Lung (tissue), 12 donors: ENCODE results near the gene WDR53. TPM values are rescaled to one million over a fixed set of nuclear protein-coding genes. Genes with fewer than 3 reads are reported as not detected.
"Not testable (repeated sequence)": the region's sequence is repeated elsewhere in the genome, so short reads cannot be mapped to it uniquely, and the experiment has no call there.

Experiments used
- ATAC-seq: fragments of 200-7000 bp; cut with Tn5 transposase; one replicate; pipeline ENCODE4 v1.9.1; 2020; ENCODE audit warnings: moderate number of reproducible peaks; ENCODE audit not compliant: insufficient read depth, low FRiP score
- DNase-seq, 3 donors: peaks; one replicate each; pipeline ENCODE4 v3.0.0-alpha.2; 2013 to 2017
- H3K27ac ChIP-seq, 2 donors: one replicate each; pipeline ENCODE4 v1.5.1; 2013; ENCODE audit warnings: mild to moderate bottlenecking in 2 of 2, moderate library complexity in 2 of 2, control low read depth in 1 of 2, inconsistent platforms in 1 of 2, low read depth in 1 of 2, low read length in 1 of 2
- H3K27me3 ChIP-seq, 3 donors: one replicate each; pipeline ENCODE4 v1.5.1; 2013; ENCODE audit warnings: low read length in 2 of 3; ENCODE audit not compliant: control insufficient read depth in 3 of 3, insufficient read depth in 3 of 3
- H3K36me3 ChIP-seq, 4 donors: one replicate each; pipeline ENCODE4 v1.5.1; 2013; ENCODE audit warnings: low read length in 4 of 4, mild to moderate bottlenecking in 1 of 4, moderate library complexity in 1 of 4; ENCODE audit not compliant: control insufficient read depth in 4 of 4, insufficient read depth in 4 of 4
- H3K4me1 ChIP-seq, 5 donors: one replicate each; pipeline ENCODE4 v1.5.1; 2013; ENCODE audit warnings: low read length in 5 of 5, mild to moderate bottlenecking in 2 of 5, moderate library complexity in 1 of 5; ENCODE audit not compliant: control insufficient read depth in 5 of 5, insufficient read depth in 5 of 5
- H3K4me3 ChIP-seq: one replicate; pipeline ENCODE4 v1.5.1; 2013; ENCODE audit warnings: mild to moderate bottlenecking, control low read depth, moderate library complexity
- H3K9ac ChIP-seq, 2 donors: one replicate each; pipeline ENCODE4 v1.5.1; 2013; ENCODE audit warnings: low read length in 2 of 2, control low read depth in 1 of 2; ENCODE audit not compliant: insufficient read depth in 1 of 2
- H3K9me3 ChIP-seq, 4 donors: one replicate each; pipeline ENCODE4 v1.5.1; 2013; ENCODE audit warnings: low read length in 3 of 4, mild to moderate bottlenecking in 1 of 4, moderate library complexity in 1 of 4; ENCODE audit not compliant: control insufficient read depth in 4 of 4, insufficient read depth in 3 of 4
- WGBS, 2 donors: extraction: QIAGEN DNeasy Blood & Tissue Kit; methylation state at CpG; one replicate each; pipeline ENCODE4 v1.1.7; 2013; 5-methylcytosine and 5-hydroxymethylcytosine counted together
- polyA plus RNA-seq, 2 donors: library from polyadenylated mRNA; stranded (reverse); fragments of 200-250 nt; gene quantifications; one replicate each; pipeline ENCODE4 v1.2.1, GENCODE V29; 2013
- total RNA-seq, 2 donors: library from RNA; depleted of rRNA in 1 of 2; stranded (reverse); fragments of >200 nt in 1 of 2; gene quantifications; one replicate each; pipeline ENCODE4 v1.2.1, GENCODE V29; 2014 to 2021
- TF ChIP-seq, protein P1 (sequence below): IDR thresholded peaks from 2 replicates; pipeline ENCODE4 v1.5.1; 2012; ENCODE audit warnings: mild to moderate bottlenecking; ENCODE audit errors: control extremely low read depth, extremely low read depth
- donor health status: control.
- donor health status: control.
- donor health status: Bipolar disorder and iron deficiency.
- donor health status: healthy.
- donor health status: DM: yes; HTN: yes; CAD: no.

Gene WDR53
- total and polyA plus RNA-seq, 4 donors, result 6.3 to 17.4 (median 9.5) TPM

DNA sequence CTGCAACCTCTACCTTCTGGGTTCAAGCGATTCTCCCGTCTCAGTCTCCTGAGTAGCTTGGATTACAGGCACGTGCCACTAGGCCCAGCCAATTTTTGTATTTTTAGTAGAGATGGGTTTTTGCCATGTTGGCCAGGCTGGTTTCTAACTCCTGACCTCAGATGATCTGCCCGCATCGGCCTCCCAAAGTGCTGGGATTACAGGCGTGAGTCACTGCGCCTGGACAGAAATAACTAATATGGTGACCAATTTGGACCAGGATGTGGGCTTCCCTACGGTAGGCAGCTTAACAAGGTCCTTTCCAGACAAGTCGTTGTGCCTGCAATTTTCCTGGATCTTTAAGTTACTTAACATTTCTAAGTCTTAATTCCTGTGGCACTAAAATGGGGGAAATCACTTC, 14.8 kb downstream of the WDR53 start:
- Histone ChIP-seq H3K4me3 (no peak overlapping the region), H3K36me3 (peaks cover 0 to 4% (median 3%) of the 10 kb centered on the region in 4 donors), H3K9ac (no peak overlapping the region), H3K27ac (no peak overlapping the region), H3K9me3 (no peaks in the 10 kb centered on the region), H3K27me3 (no peaks in the 10 kb centered on the region), H3K4me1 (no peaks in the 10 kb centered on the region)
- TF ChIP-seq, protein P1, sequence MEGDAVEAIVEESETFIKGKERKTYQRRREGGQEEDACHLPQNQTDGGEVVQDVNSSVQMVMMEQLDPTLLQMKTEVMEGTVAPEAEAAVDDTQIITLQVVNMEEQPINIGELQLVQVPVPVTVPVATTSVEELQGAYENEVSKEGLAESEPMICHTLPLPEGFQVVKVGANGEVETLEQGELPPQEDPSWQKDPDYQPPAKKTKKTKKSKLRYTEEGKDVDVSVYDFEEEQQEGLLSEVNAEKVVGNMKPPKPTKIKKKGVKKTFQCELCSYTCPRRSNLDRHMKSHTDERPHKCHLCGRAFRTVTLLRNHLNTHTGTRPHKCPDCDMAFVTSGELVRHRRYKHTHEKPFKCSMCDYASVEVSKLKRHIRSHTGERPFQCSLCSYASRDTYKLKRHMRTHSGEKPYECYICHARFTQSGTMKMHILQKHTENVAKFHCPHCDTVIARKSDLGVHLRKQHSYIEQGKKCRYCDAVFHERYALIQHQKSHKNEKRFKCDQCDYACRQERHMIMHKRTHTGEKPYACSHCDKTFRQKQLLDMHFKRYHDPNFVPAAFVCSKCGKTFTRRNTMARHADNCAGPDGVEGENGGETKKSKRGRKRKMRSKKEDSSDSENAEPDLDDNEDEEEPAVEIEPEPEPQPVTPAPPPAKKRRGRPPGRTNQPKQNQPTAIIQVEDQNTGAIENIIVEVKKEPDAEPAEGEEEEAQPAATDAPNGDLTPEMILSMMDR, result no peak
- ATAC-seq, result no peak
- 94 to 97% methylated on average over 9 of the region's 9 CpGs for WGBS, 2 donors
- DNase-seq, result no peak

DNA sequence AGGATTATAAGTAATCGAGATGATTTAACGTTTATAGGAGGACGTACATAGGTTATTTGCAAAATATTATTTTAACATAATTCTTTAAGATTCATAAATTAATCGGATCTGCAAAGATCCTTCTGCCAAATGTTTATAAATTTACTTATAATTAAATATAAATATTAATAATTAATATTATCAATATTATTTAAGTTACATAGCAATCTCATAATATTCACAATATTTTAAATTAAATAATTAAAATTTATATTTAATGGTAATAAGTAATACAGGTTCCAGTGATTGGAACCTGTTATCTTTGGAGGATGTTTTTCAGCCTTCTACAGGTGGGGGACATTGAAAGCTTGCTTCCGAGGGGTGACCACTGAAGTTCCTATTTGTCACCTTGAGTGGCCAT, 16.1 kb downstream of the WDR53 start:
- no peak overlapping the region for H3K4me3 ChIP-seq
- DNase-seq (no peak), ATAC-seq (no peak)
- H3K9me3 ChIP-seq, result no peaks in the 10 kb centered on the region
- H3K27me3 ChIP-seq, result no peaks in the 10 kb centered on the region
- 97 to 98% methylated on average over 5 of the region's 5 CpGs for WGBS, 2 donors
- peaks cover 0 to 4% (median 3%) of the 10 kb centered on the region in 4 donors for H3K36me3 ChIP-seq
- no peaks in the 10 kb centered on the region for H3K4me1 ChIP-seq
- TF ChIP-seq, protein P1, result no peak
- no peak overlapping the region for H3K9ac ChIP-seq
- no peak overlapping the region for H3K27ac ChIP-seq

DNA sequence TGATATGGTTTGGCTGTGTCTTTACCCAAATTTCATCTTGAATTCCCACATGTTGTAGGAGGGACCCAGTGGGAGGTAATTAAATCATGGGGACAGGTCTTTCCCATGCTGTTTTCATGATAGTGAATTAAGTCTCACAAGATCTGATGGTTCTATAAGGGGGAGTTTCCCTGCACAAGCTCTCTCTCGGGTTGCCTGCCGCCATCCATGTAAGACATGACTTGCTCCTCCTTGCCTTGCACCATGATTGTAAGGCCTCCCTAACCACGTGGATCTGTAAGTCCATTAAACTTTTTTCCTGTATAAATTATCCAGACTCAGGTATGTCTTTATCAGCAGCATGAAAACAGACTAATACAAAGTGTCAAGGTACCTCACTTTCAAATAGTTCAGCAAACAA, 18.2 kb downstream of the WDR53 start:
- not testable (repeated sequence) for H3K4me1 ChIP-seq, H3K36me3 ChIP-seq, H3K4me3 ChIP-seq, H3K9me3 ChIP-seq, DNase-seq, H3K27ac ChIP-seq, ATAC-seq, H3K9ac ChIP-seq, H3K27me3 ChIP-seq
- 80 to 88% methylated on average over 3 of the region's 3 CpGs for WGBS, 2 donors

DNA sequence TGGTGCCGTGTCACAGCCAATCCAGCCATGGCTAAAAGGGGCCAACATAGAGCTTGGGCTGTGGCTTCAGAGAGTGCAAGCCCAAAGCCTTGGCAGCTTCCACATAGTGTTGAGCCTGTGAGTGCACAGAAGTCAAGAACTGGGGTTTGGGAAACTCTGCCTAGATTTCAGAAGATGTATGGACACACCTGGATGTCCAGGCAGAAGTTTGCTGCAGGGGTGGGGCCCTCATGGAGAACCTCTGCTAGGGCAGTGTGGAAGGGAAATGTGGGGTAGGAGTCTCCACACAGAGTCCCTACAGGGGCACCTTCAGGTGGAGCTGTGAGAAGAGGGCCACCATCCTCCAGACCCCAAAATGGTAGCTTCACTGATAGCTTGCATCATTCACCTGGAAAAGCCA, 19.0 kb downstream of the WDR53 start:
- not testable (repeated sequence) for H3K27ac ChIP-seq, H3K4me1 ChIP-seq, ATAC-seq, H3K36me3 ChIP-seq, H3K27me3 ChIP-seq, H3K9ac ChIP-seq, DNase-seq, H3K9me3 ChIP-seq, H3K4me3 ChIP-seq
- WGBS, 2 donors, result 100% methylated on average over 1 of the region's 1 CpG

DNA sequence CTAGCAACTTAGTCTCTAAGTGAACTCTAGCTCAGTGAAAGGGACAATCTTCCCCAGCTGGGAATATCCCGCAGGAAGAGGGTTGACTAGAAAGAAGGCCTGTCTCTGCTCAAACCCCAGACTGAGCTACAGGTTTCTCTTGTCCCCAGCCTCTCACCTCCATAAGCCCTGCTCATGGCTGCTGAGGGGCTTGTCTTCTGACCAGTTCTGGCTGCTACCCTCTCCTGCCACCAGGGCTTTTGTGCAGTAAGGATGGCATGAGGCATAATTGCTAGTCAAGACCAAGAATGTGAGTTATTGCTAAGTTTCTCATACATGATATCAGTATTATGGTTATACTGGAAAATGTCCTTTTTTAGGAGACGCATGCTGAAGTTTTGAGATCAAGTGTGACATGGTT, 21.3 kb downstream of the WDR53 start:
- 90 to 95% methylated on average over 2 of the region's 2 CpGs for WGBS, 2 donors
- H3K36me3 ChIP-seq, result no peaks in the 10 kb centered on the region
- DNase-seq, result no peak
- no peak for ATAC-seq
- no peaks in the 10 kb centered on the region for H3K4me1 ChIP-seq
- TF ChIP-seq, protein P1, result no peak
- H3K9me3 ChIP-seq, result no peaks in the 10 kb centered on the region
- H3K27ac ChIP-seq, result no peak overlapping the region
- H3K9ac ChIP-seq, result no peak overlapping the region
- H3K27me3 ChIP-seq, result no peaks in the 10 kb centered on the region
- H3K4me3 ChIP-seq, result no peak overlapping the region
